Placental epithelial cell (primary cell): ENCODE measurements around the gene SLC26A3. TPM values are rescaled to one million over a fixed set of nuclear protein-coding genes. Genes with fewer than 3 reads are reported as not detected.

Source experiments
- total RNA-seq: library from RNA; depleted of rRNA; stranded (reverse); fragments of >200 nt; gene quantifications from 2 replicates; pipeline ENCODE4 v1.2.3, GENCODE V29; 2012

Gene SLC26A3
- total RNA-seq = 0.11 TPM in 1 of 2 replicates, not detected in the other

DNA sequence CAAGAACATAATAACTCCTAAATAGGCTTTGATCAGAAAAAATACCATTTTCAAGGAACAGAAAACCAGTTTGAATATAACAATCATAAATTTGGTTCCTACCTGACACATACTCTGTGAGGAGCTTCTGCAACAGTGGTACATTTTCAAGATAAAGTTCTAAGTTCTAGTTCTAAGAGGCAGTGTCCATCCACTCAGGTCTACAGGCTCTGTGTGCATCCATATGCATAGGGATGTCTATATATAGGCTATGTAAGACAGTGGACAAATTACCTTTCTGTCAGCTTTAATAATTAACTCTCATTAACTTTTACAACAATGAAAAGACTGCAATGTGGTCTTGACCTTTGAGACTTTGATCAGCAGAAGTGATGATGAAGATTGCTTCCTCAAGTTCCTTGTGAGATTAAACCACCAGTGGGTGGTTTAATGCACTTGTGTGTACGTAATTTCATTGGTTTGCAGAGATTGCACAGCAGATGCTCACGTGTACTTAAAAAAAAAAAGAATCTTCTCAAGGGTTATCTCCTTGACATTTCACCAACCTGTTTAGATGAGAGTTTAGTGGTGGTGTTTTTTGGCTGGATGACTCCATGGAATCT lies at the start of gene SLC26A3:
SLC26A3 (minus strand) TSS at position 215 of the 602 bp plus-strand sequence. CDS start 8,714 bp downstream, outside the sequence.

DNA sequence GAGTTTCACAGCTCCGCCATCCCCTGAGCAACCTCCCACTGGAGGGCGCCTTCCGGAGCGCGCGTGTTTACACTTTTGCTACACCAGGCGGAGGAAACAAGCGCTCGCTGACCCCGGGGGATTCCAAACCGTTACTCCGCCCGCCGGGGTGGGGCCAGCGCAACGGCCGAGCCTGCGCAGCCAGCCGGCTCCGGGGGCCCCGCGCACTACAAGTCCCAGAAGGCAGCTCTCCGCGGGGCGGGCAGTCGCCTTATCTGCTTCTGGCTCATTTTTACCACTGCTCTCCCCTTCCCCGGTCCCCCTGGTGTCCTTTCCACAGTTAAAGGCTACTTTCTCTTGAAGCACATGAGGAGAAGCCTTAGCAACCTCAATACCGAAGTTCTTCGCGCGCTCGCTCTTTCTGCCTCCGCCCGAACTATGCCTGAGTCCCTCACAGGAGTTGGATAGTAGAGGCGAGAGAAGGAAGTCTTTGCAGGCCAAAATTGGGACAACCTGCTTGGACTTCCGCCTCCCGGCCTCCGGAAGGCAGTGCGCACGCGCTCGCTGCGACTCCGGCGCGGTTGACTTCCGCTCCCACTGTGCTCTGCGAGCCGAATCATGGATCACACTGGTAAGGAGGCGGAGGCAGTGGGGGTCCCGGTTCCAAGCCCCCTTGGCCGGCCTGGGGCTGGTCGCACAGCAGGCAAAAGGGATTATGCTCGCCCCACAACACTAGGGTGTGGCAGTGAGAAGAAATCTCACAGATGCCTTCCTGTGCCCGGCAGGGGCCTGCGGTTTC lies 59.3 kb downstream of the SLC26A3 start, which contains the start of gene CBLL1:
CBLL1 (plus strand) TSS at position 576 of the 778 bp plus-strand sequence; CDS start at position 598, 22 bp downstream.

Other genes with a start within 250 kb of the SLC26A3 start
- 16.9 and 55.2 TPM in 2 replicates for gene COG5, start 239.3 kb downstream of the SLC26A3 start, total RNA-seq
- 7.0 and 8.2 TPM in 2 replicates for gene DUS4L, start 239.3 kb downstream of the SLC26A3 start, total RNA-seq
- 28.7 and 82.3 TPM in 2 replicates for gene BCAP29, start 223.0 kb downstream of the SLC26A3 start, total RNA-seq
- gene SLC26A4, start 142.4 kb downstream of the SLC26A3 start, total RNA-seq = under 0.01 and 0.11 TPM in 2 replicates
- gene CBLL1, start 59.1 kb downstream of the SLC26A3 start, total RNA-seq = 29.3 and 31.8 TPM in 2 replicates
- gene DLD, start 88.0 kb upstream of the SLC26A3 start, total RNA-seq = 64.4 and 69.8 TPM in 2 replicates
- gene LAMB1, start 199.9 kb upstream of the SLC26A3 start, total RNA-seq = 302 and 670 TPM in 2 replicates